DOHH2 (cell line): ENCODE measurements around the gene HSPB9.

Source experiments
- H3F3A ChIP-seq: fragments of 200-600 bp; sonication (generic), shearing (Covaris generic); 2 replicates; pipeline ENCODE4 v1.6.0; 2016; ENCODE audit warnings: antibody characterized with exemption, mild to moderate bottlenecking; ENCODE audit not compliant: control insufficient read depth, insufficient read depth
- H3K27ac ChIP-seq: fragments of 200-600 bp; sonication (generic); 2 replicates; pipeline ENCODE4 v1.5.1; 2014; ENCODE audit warnings: low read depth, mild to moderate bottlenecking, low read length, moderate library complexity
- H3K27me3 ChIP-seq: fragments of 200-600 bp; sonication (generic); 2 replicates; pipeline ENCODE4 v1.6.1; 2014; ENCODE audit warnings: mild to moderate bottlenecking, low read length, mixed read lengths; ENCODE audit not compliant: control insufficient read depth
- H3K36me3 ChIP-seq: fragments of 200-600 bp; sonication (generic); 2 replicates; pipeline ENCODE4 v1.6.1; 2014; ENCODE audit warnings: mild to moderate bottlenecking, low read length, moderate library complexity, mixed read lengths; ENCODE audit not compliant: control insufficient read depth
- H3K4me1 ChIP-seq: fragments of 200-600 bp; sonication (generic); 2 replicates; pipeline ENCODE4 v1.6.1; 2014; ENCODE audit warnings: mild to moderate bottlenecking, low read length, mixed read lengths; ENCODE audit not compliant: control insufficient read depth
- H3K4me2 ChIP-seq: fragments of 200-600 bp; sonication (generic); 2 replicates; pipeline ENCODE4 v1.6.0; 2014; ENCODE audit warnings: mild to moderate bottlenecking, low read length, moderate library complexity
- H3K4me3 ChIP-seq: fragments of 200-600 bp; sonication (generic); 2 replicates; pipeline ENCODE4 v1.5.1; 2014; ENCODE audit warnings: mild to moderate bottlenecking, low read length, mixed read lengths
- H3K79me2 ChIP-seq: fragments of 200-600 bp; sonication (generic); 2 replicates; pipeline ENCODE4 v1.6.1; 2014; ENCODE audit warnings: mild to moderate bottlenecking, low read length, mixed read lengths; ENCODE audit not compliant: control insufficient read depth
- H3K9me2 ChIP-seq: fragments of 200-600 bp; sonication (generic); replicated peaks from 2 replicates; pipeline ENCODE4 v1.6.1; 2014; ENCODE audit warnings: mild to moderate bottlenecking, low read length, mixed read lengths; ENCODE audit not compliant: control insufficient read depth
- H3K9me3 ChIP-seq: fragments of 200-600 bp; sonication (generic); 2 replicates; pipeline ENCODE4 v1.6.1; 2014; ENCODE audit warnings: antibody characterized with exemption, low read length, mixed read lengths; ENCODE audit not compliant: control insufficient read depth, insufficient read depth
- H4K20me1 ChIP-seq: fragments of 200-600 bp; sonication (generic); 2 replicates; pipeline ENCODE4 v1.6.0; 2014; ENCODE audit warnings: low read depth, mild to moderate bottlenecking, antibody characterized with exemption, low read length, moderate library complexity; ENCODE audit not compliant: control insufficient read depth, insufficient read depth
- CTCF ChIP-seq: fragments of 200-600 bp; sonication (generic); IDR thresholded peaks from one replicate; pipeline ENCODE4 v1.5.1; 2014; ENCODE audit warnings: antibody characterized with exemption, mild to moderate bottlenecking, low read depth, low read length; ENCODE audit not compliant: poor library complexity, severe bottlenecking
- EZH2phosphoT487 ChIP-seq: fragments of 200-600 bp; sonication (generic); IDR thresholded peaks from 2 replicates; pipeline ENCODE4 v1.6.1; 2017; ENCODE audit warnings: borderline replicate concordance, mild to moderate bottlenecking, antibody characterized with exemption, low read length, moderate library complexity, mixed read lengths

Gene HSPB9

GRCh38 chr17:42169351-42169750, 46.7 kb downstream of the HSPB9 start:
- H3K4me3 ChIP-seq = no peak overlapping the region
- H3K27ac ChIP-seq = no peak overlapping the region
- H3F3A ChIP-seq = no peaks in the 10 kb centered on the region
- no peak overlapping the region for H3K4me2 ChIP-seq
- no peaks in the 10 kb centered on the region for H3K27me3 ChIP-seq
- H3K79me2 ChIP-seq = no peaks in the 10 kb centered on the region
- H3K4me1 ChIP-seq = no peaks in the 10 kb centered on the region
- no peaks in the 10 kb centered on the region for H3K9me3 ChIP-seq
- no peaks in the 10 kb centered on the region for H4K20me1 ChIP-seq
- no peaks in the 10 kb centered on the region for H3K9me2 ChIP-seq
- no peaks in the 10 kb centered on the region for H3K36me3 ChIP-seq
- TF ChIP-seq EZH2phosphoT487 (no peak), CTCF (no peak)

- H3K4me3 ChIP-seq = no peak overlapping the region
- H3F3A ChIP-seq = no peaks in the 10 kb centered on the region
Measured at GRCh38 chr17:42171831-42172230, 49.2 kb downstream of the HSPB9 start.

More at GRCh38 chr17:42171831-42172230, 49.2 kb downstream of the HSPB9 start:
- H3K9me2 ChIP-seq = no peaks in the 10 kb centered on the region
- no peak overlapping the region for H3K27ac ChIP-seq
- no peaks in the 10 kb centered on the region for H3K27me3 ChIP-seq
- H3K4me2 ChIP-seq = no peak overlapping the region
- no peaks in the 10 kb centered on the region for H3K79me2 ChIP-seq
- no peaks in the 10 kb centered on the region for H3K9me3 ChIP-seq
- no peaks in the 10 kb centered on the region for H3K4me1 ChIP-seq
- no peaks in the 10 kb centered on the region for H3K36me3 ChIP-seq
- no peaks in the 10 kb centered on the region for H4K20me1 ChIP-seq
- no peak for TF ChIP-seq CTCF
- no peak for TF ChIP-seq EZH2phosphoT487
